Activated T-cell treated with anti-CD3 and anti-CD28 coated beads, Interleukin-2, amount 50 U/mL, for 72 hours (primary cell): ENCODE data around the gene ZBTB47. TPM values are rescaled to one million over a fixed set of nuclear protein-coding genes. Genes with fewer than 3 reads are reported as not detected.
A peak's percentile ranks its signal among the peaks of the same experiment; 100 is the strongest.

Experiments
- ATAC-seq, 2 donors: fragments of 150-1000 bp; cut with Tn5 transposase; replicated peaks in 1 of 2; 2 replicates each; pipeline ENCODE4 v1.10.0; 2021; ENCODE audit warnings: moderate library complexity in 2 of 2, mild to moderate bottlenecking in 1 of 2
- DNase-seq, 2 donors: peaks; one replicate each; pipeline ENCODE4 v3.0.0; 2021 to 2022; ENCODE audit warnings: mixed read lengths in 1 of 2
- H3K27ac Mint-ChIP-seq: one replicate; pipeline ENCODE4 v1.8.0; 2022; ENCODE audit warnings: mild to moderate bottlenecking, moderate library complexity, mixed read lengths
- H3K27me3 Mint-ChIP-seq: one replicate; pipeline ENCODE4 v1.8.0; 2022; ENCODE audit warnings: low read depth, mixed read lengths
- H3K36me3 Mint-ChIP-seq, 2 donors: one replicate each; pipeline ENCODE4 v1.8.0; 2022; ENCODE audit warnings: mixed read lengths in 2 of 2, mild to moderate bottlenecking in 1 of 2; ENCODE audit not compliant: insufficient read depth in 2 of 2
- H3K4me1 Mint-ChIP-seq: one replicate; pipeline ENCODE4 v1.8.0; 2022; ENCODE audit warnings: low read depth, mixed read lengths
- H3K4me3 Mint-ChIP-seq, 2 donors: one replicate each; pipeline ENCODE4 v1.8.0; 2022; ENCODE audit warnings: mild to moderate bottlenecking in 2 of 2, mixed read lengths in 2 of 2, moderate library complexity in 2 of 2
- H3K9me3 Mint-ChIP-seq, 2 donors: one replicate each; pipeline ENCODE4 v1.8.0; 2022; ENCODE audit warnings: mixed read lengths in 2 of 2
- total RNA-seq, 2 donors: library from RNA; stranded (reverse); gene quantifications; one replicate each; pipeline ENCODE4 v1.2.3, GENCODE V29; 2022

ZBTB47 gene
- total RNA-seq, 2 donors from 2014 or later, result 0.55 to 0.69 TPM

DNA sequence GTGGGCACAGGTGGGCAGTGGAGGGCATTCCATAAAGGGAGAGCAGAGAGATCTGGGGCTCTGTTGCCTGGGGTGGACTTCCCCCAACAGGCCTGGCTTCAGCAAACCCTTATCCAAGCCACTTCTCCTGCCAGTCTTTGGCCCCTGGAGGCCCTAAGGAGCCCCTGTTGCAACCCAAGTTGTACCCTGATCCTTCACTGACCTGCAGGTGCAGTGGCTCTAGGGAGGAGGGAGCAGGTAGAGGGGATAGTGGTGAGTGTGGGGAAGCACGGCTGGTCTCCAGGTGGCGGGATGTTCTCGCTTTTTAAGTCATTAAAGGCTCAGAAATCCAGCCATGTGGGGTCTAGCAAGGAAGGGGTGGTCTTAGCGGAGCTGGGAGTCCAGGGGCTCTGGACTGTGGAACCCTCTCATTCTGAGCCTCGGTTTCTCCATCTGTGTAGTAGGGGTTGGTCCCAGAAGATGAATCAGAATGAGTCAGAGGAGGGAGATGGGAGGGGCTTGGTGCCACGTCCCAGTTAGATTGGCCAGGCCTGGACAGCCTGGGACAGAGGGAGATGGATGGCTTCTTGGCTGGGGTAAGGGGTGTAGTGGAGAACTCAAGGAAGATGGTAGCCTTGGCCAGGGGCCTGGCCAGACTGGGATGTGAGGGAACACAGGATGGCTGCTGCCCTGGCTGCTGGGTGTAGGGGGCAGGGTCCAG is 2.6 kb downstream of the ZBTB47 start:
- ATAC-seq (no peak), DNase-seq (no peak)
- H3K4me1 Mint-ChIP-seq, result peaks cover 20% of the 10 kb centered on the region
- H3K36me3 Mint-ChIP-seq, result no peaks in the 10 kb centered on the region
- no peak overlapping the region for H3K4me3 Mint-ChIP-seq
- H3K9me3 Mint-ChIP-seq, result no peaks in the 10 kb centered on the region
- H3K27me3 Mint-ChIP-seq, result peaks cover 14% of the 10 kb centered on the region
- H3K27ac Mint-ChIP-seq, result no peak overlapping the region

- Mint-ChIP-seq H3K9me3 (no peaks in the 10 kb centered on the region), H3K4me3 (no peak overlapping the region), H3K27me3 (peaks cover 10% of the 10 kb centered on the region), H3K27ac (no peak overlapping the region), H3K4me1 (peaks cover 17% of the 10 kb centered on the region), H3K36me3 (no peaks in the 10 kb centered on the region)
- DNase-seq, result no peak
- no peak for ATAC-seq
These were observed 3.4 kb downstream of the ZBTB47 start for GRCh38 chr3:42656680-42657610.

DNA sequence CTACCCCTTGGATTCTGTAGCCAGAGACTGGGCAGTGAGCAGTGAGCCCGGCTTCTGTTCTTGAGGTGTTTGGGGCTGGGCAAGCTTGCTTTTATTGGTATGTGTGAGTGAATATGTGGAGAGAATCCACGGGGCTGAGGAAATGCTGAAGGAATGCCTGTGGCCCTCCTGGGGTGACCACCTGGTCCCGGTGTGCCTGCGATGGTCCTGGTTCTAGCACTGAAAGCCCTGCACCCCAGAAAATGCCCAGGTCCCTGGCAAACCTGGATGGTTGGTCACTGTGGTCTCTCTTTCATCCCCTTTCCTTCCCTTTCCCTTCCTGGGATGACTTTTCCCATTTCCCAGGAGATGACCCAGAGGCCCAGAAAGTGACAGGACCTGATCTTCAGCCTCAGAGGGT is 4.2 kb downstream of the ZBTB47 start:
- Mint-ChIP-seq H3K9me3 (no peaks in the 10 kb centered on the region), H3K36me3 (no peaks in the 10 kb centered on the region), H3K4me1 (peaks cover 11% of the 10 kb centered on the region), H3K27me3 (peaks cover 3% of the 10 kb centered on the region), H3K4me3 (no peak overlapping the region), H3K27ac (no peak overlapping the region)
- DNase-seq, result no peak
- no peak for ATAC-seq

DNA sequence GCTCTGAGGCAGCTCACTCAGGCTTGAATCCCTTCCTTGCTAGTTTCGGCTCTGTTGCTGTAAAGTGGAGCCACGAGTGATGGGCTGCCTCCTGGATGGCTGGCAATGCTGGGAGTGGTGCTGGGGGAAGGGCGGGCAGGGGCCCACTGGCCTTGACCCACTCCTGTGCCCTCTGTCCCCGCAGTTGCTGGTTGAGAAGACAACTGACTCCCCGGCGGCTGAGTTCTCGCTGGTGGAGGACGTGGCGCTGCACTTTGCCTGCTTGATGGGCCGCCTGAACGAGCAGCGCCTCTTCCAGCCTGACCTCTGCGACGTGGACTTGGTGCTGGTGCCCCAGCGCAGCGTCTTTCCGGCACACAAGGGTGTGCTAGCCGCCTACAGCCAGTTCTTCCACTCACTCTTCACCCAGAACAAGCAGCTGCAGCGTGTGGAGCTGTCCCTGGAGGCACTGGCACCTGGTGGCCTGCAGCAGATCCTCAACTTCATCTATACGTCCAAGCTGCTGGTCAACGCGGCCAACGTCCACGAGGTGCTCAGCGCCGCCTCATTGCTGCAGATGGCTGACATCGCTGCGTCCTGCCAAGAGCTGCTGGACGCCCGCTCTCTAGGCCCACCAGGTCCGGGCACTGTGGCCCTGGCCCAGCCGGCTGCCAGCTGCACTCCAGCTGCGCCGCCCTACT is 4.7 kb downstream of the ZBTB47 start:
- no peak for DNase-seq
- H3K4me1 Mint-ChIP-seq, result peaks cover 6% of the 10 kb centered on the region
- no peak overlapping the region for H3K27ac Mint-ChIP-seq
- no peaks in the 10 kb centered on the region for H3K27me3 Mint-ChIP-seq
- no peaks in the 10 kb centered on the region for H3K36me3 Mint-ChIP-seq
- ATAC-seq, result no peak
- no peaks in the 10 kb centered on the region for H3K9me3 Mint-ChIP-seq
- no peak overlapping the region for H3K4me3 Mint-ChIP-seq

- DNase-seq (no peak), ATAC-seq (no peak)
- Mint-ChIP-seq H3K27ac (no peak overlapping the region), H3K4me3 (no peak overlapping the region), H3K9me3 (no peaks in the 10 kb centered on the region), H3K4me1 (peaks cover under 1% of the 10 kb centered on the region), H3K36me3 (no peaks in the 10 kb centered on the region), H3K27me3 (no peaks in the 10 kb centered on the region)
These were observed 5.4 kb downstream of the ZBTB47 start for GRCh38 chr3:42658771-42659390.

- H3K36me3 Mint-ChIP-seq, result no peaks in the 10 kb centered on the region
- ATAC-seq, result no peak
- no peak overlapping the region for H3K27ac Mint-ChIP-seq
- no peaks in the 10 kb centered on the region for H3K9me3 Mint-ChIP-seq
- no peak for DNase-seq
- no peaks in the 10 kb centered on the region for H3K27me3 Mint-ChIP-seq
- H3K4me3 Mint-ChIP-seq, result no peak overlapping the region
- no peaks in the 10 kb centered on the region for H3K4me1 Mint-ChIP-seq
These were observed 6.1 kb downstream of the ZBTB47 start for GRCh38 chr3:42659451-42660130.

DNA sequence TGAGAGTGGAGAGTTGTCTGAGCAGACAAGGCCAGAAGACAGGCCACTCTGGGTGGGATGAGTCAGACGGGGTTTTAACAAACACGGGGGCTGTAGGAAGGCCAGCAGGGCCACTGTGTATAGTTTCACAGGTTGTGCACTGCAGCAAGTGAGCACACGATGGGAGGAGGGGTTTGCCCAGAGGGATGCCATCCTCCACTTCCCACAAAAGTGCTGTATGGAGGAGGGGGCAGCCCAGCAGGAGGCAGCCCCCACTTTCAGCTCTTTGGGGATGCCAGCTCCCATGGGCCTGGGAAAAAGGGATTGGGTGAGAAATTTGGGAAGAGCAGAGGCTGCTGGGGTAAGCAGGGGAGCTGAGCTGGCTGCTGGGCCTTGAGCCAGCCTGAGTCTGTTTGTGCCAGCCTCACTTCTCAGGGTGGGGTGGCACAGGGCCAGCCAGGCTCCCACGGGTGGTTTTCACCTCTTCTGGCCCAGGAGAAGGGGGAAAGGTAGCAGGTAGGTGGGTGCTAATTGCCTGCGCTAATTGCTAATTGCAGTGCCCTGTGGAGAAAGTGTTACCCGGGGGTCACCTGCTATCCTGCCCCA is 6.7 kb downstream of the ZBTB47 start:
- Mint-ChIP-seq H3K36me3 (no peaks in the 10 kb centered on the region), H3K4me3 (no peak overlapping the region), H3K27ac (no peak overlapping the region), H3K4me1 (no peaks in the 10 kb centered on the region), H3K27me3 (no peaks in the 10 kb centered on the region), H3K9me3 (no peaks in the 10 kb centered on the region)
- no peak for ATAC-seq
- no peak for DNase-seq

DNA sequence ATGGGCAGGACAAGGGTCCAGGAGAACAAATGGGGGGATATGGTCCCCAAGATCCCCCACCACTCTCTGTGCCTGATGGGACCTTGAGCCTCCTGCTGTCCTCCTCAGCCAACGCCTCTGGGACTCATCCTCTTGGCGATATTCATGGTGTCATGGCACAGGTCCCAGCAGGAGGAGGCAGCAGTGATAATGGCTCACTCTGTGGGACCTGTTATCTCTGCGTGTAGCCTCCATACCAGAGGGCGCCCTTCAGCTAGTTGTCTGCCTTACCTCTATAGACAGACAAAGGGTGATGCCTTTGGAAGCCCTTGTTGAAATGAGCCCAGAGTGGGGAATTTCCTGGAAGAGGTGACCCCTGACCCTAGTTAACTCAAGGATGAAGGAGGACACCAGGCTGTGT is 7.4 kb downstream of the ZBTB47 start:
- no peaks in the 10 kb centered on the region for H3K4me1 Mint-ChIP-seq
- no peaks in the 10 kb centered on the region for H3K36me3 Mint-ChIP-seq
- H3K27ac Mint-ChIP-seq, result no peak overlapping the region
- H3K4me3 Mint-ChIP-seq, result no peak overlapping the region
- no peaks in the 10 kb centered on the region for H3K27me3 Mint-ChIP-seq
- DNase-seq (peak in 1 of 2 donors; percentile 27), ATAC-seq (peak; percentile 49 to 64)
- no peaks in the 10 kb centered on the region for H3K9me3 Mint-ChIP-seq

GRCh38 chr3:42661593-42662022 is 8.1 kb downstream of the ZBTB47 start:
- no peak overlapping the region for H3K4me3 Mint-ChIP-seq
- H3K9me3 Mint-ChIP-seq, result no peaks in the 10 kb centered on the region
- ATAC-seq, result no peak

GRCh38 chr3:42662037-42662812 is 8.7 kb downstream of the ZBTB47 start:
- no peaks in the 10 kb centered on the region for H3K4me1 Mint-ChIP-seq

More at GRCh38 chr3:42661593-42662022, 8.1 kb downstream of the ZBTB47 start:
- no peak overlapping the region for H3K27ac Mint-ChIP-seq
- no peak for DNase-seq
- H3K27me3 Mint-ChIP-seq, result no peaks in the 10 kb centered on the region
- no peaks in the 10 kb centered on the region for H3K4me1 Mint-ChIP-seq
- H3K36me3 Mint-ChIP-seq, result no peaks in the 10 kb centered on the region

GRCh38 chr3:42662813-42663535 is 9.5 kb downstream of the ZBTB47 start:
- ATAC-seq (no peak), DNase-seq (no peak)
- H3K4me3 Mint-ChIP-seq, result no peak overlapping the region
- no peaks in the 10 kb centered on the region for H3K9me3 Mint-ChIP-seq
- H3K4me1 Mint-ChIP-seq, result no peaks in the 10 kb centered on the region
- no peaks in the 10 kb centered on the region for H3K36me3 Mint-ChIP-seq
- H3K27ac Mint-ChIP-seq, result no peak overlapping the region
- H3K27me3 Mint-ChIP-seq, result no peaks in the 10 kb centered on the region

More at GRCh38 chr3:42662037-42662812, 8.7 kb downstream of the ZBTB47 start:
- ATAC-seq (no peak), DNase-seq (no peak)
- Mint-ChIP-seq H3K27me3 (no peaks in the 10 kb centered on the region), H3K4me3 (no peak overlapping the region), H3K36me3 (no peaks in the 10 kb centered on the region), H3K9me3 (no peaks in the 10 kb centered on the region), H3K27ac (no peak overlapping the region)
